ENCODE results near the gene SPSB1. TPM values are rescaled to one million over a fixed set of nuclear protein-coding genes. Genes with fewer than 3 reads are reported as not detected.

The SPSB1 gene
- total and polyA plus RNA-seq, 8 donors, result 2.3 to 28.7 (median 14.9) TPM

DNA sequence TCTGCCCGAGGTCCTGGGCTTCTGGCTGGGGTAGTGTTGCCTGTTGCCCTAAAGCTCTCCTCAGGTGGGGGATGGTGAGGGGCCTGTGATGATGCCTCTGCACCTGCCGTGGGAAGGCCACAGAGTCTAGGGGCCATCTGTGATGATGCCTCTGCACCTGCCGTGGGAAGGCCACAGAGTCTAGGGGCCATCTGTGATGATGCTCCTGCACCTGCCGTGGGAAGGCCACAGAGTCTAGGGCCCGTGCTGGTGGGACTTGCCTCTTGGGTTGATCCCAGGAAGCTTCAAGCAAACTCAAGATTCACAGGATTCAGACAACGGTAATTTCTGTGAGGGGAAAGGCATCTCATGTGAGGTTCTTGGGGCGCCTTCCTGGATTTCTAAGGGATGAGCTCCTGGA, 17.3 kb downstream of the SPSB1 start:
- intact Hi-C loops (cut with DNase I; ENCODE audit: low total_unique reads), result no loop called here
- Histone ChIP-seq H3K36me3 (no peaks in the 10 kb centered on the region), H3K27me3 (no peaks in the 10 kb centered on the region), H3K9me3 (no peaks in the 10 kb centered on the region), H3K4me3 (no peak overlapping the region), H3K27ac (no peak overlapping the region), H3K4me1 (peaks cover 0 to 70% (median 44%) of the 10 kb centered on the region in 4 donors)
- TF ChIP-seq POLR2A (IDR thresholded peaks at IDR 0.05) (no peak), EP300 (IDR thresholded peaks at IDR 0.05) (no peak), POLR2AphosphoS5 (IDR thresholded peaks at IDR 0.05) (no peak)
- TF ChIP-seq, protein P1, sequence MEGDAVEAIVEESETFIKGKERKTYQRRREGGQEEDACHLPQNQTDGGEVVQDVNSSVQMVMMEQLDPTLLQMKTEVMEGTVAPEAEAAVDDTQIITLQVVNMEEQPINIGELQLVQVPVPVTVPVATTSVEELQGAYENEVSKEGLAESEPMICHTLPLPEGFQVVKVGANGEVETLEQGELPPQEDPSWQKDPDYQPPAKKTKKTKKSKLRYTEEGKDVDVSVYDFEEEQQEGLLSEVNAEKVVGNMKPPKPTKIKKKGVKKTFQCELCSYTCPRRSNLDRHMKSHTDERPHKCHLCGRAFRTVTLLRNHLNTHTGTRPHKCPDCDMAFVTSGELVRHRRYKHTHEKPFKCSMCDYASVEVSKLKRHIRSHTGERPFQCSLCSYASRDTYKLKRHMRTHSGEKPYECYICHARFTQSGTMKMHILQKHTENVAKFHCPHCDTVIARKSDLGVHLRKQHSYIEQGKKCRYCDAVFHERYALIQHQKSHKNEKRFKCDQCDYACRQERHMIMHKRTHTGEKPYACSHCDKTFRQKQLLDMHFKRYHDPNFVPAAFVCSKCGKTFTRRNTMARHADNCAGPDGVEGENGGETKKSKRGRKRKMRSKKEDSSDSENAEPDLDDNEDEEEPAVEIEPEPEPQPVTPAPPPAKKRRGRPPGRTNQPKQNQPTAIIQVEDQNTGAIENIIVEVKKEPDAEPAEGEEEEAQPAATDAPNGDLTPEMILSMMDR (IDR thresholded peaks at IDR 0.05), result no peak
- WGBS, 5 donors, result 83 to 89% (median 85%) methylated on average over 7 of the region's 7 CpGs
- DNase-seq, result no peak

DNA sequence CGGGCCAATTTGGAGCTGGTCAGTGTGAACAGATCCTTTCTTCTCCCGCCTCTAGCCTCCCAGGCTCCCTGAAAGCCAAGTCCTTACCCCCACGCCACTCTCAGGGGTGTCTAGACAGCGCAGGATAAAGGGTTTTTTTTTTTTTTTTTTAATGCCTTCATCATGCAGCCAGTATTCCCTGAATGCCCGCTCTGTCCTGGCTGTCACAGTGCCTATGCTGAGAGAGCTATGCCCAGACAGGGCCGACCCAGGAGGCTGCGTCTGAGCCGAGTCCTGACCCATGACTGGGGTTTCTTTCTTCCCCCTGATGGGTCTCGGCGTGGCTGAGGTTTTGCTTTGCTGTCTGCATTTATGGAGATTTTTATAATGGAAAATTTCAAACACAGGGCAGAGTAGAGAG, 18.3 kb downstream of the SPSB1 start:
- no peak for DNase-seq
- H3K36me3 ChIP-seq, result no peaks in the 10 kb centered on the region
- H3K27ac ChIP-seq, result no peak overlapping the region
- no peak overlapping the region for H3K4me3 ChIP-seq
- TF ChIP-seq, protein P1 (IDR thresholded peaks at IDR 0.05), result no peak
- no peak for TF ChIP-seq POLR2AphosphoS5 (IDR thresholded peaks at IDR 0.05)
- TF ChIP-seq POLR2A (IDR thresholded peaks at IDR 0.05), result no peak
- TF ChIP-seq EP300 (IDR thresholded peaks at IDR 0.05), result no peak
- H3K4me1 ChIP-seq, result peaks cover 3 to 76% (median 49%) of the 10 kb centered on the region in 4 donors
- 72 to 89% (median 88%) methylated on average over 10 of the region's 10 CpGs for WGBS, 5 donors
- no peaks in the 10 kb centered on the region for H3K9me3 ChIP-seq
- H3K27me3 ChIP-seq, result no peaks in the 10 kb centered on the region
- intact Hi-C loops (cut with DNase I; ENCODE audit: low total_unique reads), result no loop called here

DNA sequence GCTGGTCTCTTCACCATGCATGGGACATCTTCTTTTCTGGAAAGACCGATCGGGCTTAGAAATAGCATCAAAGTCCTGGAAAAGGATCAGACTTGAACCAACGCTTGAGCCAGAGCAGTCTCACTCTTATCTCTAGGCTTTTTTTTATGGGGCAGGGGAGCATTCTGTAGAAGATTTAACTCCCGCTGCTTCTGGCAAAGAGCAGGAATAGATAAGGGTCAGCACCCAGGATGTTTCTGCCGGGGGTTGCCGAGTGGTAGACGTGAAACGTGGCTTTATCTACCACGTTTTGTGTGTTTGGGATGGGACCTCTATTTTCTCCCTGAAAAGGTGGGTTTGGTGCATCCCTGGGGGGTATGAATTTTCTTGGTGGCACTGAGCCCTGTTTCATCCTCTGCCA, 18.8 kb downstream of the SPSB1 start:
- H3K4me1 ChIP-seq, result peaks cover 6 to 74% (median 51%) of the 10 kb centered on the region in 4 donors
- WGBS, 5 donors, result 61 to 80% (median 74%) methylated on average over 9 of the region's 9 CpGs
- H3K9me3 ChIP-seq, result no peaks in the 10 kb centered on the region
- TF ChIP-seq POLR2AphosphoS5 (IDR thresholded peaks at IDR 0.05), result no peak
- no peak for TF ChIP-seq POLR2A (IDR thresholded peaks at IDR 0.05)
- TF ChIP-seq, protein P1 (IDR thresholded peaks at IDR 0.05), result no peak
- no peak for TF ChIP-seq EP300 (IDR thresholded peaks at IDR 0.05)
- H3K4me3 ChIP-seq, result no peak overlapping the region
- H3K27ac ChIP-seq, result no peak overlapping the region
- no peak for DNase-seq
- H3K27me3 ChIP-seq, result no peaks in the 10 kb centered on the region
- intact Hi-C loops (cut with DNase I; ENCODE audit: low total_unique reads), result no loop called here
- H3K36me3 ChIP-seq, result no peaks in the 10 kb centered on the region

DNA sequence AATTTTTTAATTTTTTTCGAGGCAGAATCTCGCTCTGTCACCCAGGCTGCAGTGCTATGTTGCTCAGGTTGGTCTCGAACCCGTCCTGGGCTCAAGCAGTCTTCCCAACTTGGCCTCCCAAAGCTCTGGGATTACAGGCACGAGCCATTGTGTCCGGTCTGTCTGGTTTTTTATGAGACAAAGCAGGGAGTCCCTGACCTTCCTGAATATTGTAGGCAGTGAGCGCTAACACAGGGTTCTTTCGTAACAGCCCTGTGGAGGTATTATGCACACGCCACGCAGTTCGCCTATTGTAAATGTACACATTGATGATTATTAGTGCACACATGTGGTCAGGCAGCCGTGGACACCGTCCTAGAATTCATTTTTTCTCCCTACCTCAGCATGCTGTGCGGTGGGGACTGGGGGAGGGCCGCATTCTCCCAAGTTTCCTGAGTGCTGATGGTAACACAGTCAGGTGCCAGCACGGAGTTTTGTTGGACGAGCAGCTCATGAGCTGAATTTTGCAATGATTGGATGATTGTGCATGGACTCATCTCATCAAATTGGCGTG, 19.6 kb downstream of the SPSB1 start:
- no peaks in the 10 kb centered on the region for H3K9me3 ChIP-seq
- H3K27ac ChIP-seq, result no peak overlapping the region
- H3K4me1 ChIP-seq, result peaks cover 6 to 73% (median 54%) of the 10 kb centered on the region in 4 donors
- no peaks in the 10 kb centered on the region for H3K36me3 ChIP-seq
- WGBS, 5 donors, result 85 to 88% (median 87%) methylated on average over 18 of the region's 18 CpGs
- no peak for DNase-seq
- H3K27me3 ChIP-seq, result no peaks in the 10 kb centered on the region
- TF ChIP-seq POLR2AphosphoS5 (IDR thresholded peaks at IDR 0.05), result no peak
- TF ChIP-seq POLR2A (IDR thresholded peaks at IDR 0.05), result no peak
- TF ChIP-seq, protein P1 (IDR thresholded peaks at IDR 0.05), result no peak
- TF ChIP-seq EP300 (IDR thresholded peaks at IDR 0.05), result no peak
- intact Hi-C loops (cut with DNase I; ENCODE audit: low total_unique reads), result no loop called here
- H3K4me3 ChIP-seq, result no peak overlapping the region

Measured in stomach (tissue), 9 donors.